Ovary (tissue), 3 donors: ENCODE measurements around the gene TPRA1.

Experiments used
- CTCF ChIP-seq, 3 donors: fragments of 450-650 bp in 2 of 3; fragments of 200-600 bp in 1 of 3; IDR thresholded peaks; one replicate each; pipeline versions ENCODE4 v1.5.1 to v1.8.0; 2016 to 2022; ENCODE audit warnings: antibody characterized with exemption in 3 of 3, mild to moderate bottlenecking in 1 of 3
- EP300 ChIP-seq: sonication (generic); formaldehyde crosslinking; IDR thresholded peaks from one replicate; pipeline ENCODE4 v1.6.1; 2017; ENCODE audit warnings: antibody characterized with exemption
- POLR2A ChIP-seq: fragments of 450-650 bp; IDR thresholded peaks from one replicate; pipeline ENCODE4 v1.6.1; 2017; ENCODE audit warnings: antibody characterized with exemption, mild to moderate bottlenecking, moderate library complexity
- donor health status: DM: no; HTN: no; CAD: no.

GRCh38 chr3:127615631-127616305 is 25.2 kb upstream of the TPRA1 start:
- no peak for TF ChIP-seq CTCF (IDR thresholded peaks at IDR 0.05)
- TF ChIP-seq POLR2A = no peak
- TF ChIP-seq EP300 = no peak
